Measurements from ENCODE around the gene GGA2.

GRCh38 chr16:23502466-23502865 is 7.8 kb downstream of the GGA2 start:
- TF ChIP-seq EZH2 (IDR thresholded peaks at IDR 0.05; ENCODE audit: low read length, unreplicated experiment): no peak
- TF ChIP-seq CTCF (conservative IDR thresholded peaks at IDR 0.05; ENCODE audit: low read depth, low read length): no peak
- TF ChIP-seq EZH2phosphoT487 (IDR thresholded peaks at IDR 0.05; ENCODE audit: borderline replicate concordance, low read length): no peak
